Activated CD4-positive, alpha-beta T cell treated with anti-CD3 and anti-CD28 coated beads for 48 hours (primary cell): ENCODE measurements around the gene RAPGEF3.

Experiments
- DNase-seq: peaks from one replicate; pipeline ENCODE4 v3.0.0-alpha.2; 2020

Gene RAPGEF3

DNA sequence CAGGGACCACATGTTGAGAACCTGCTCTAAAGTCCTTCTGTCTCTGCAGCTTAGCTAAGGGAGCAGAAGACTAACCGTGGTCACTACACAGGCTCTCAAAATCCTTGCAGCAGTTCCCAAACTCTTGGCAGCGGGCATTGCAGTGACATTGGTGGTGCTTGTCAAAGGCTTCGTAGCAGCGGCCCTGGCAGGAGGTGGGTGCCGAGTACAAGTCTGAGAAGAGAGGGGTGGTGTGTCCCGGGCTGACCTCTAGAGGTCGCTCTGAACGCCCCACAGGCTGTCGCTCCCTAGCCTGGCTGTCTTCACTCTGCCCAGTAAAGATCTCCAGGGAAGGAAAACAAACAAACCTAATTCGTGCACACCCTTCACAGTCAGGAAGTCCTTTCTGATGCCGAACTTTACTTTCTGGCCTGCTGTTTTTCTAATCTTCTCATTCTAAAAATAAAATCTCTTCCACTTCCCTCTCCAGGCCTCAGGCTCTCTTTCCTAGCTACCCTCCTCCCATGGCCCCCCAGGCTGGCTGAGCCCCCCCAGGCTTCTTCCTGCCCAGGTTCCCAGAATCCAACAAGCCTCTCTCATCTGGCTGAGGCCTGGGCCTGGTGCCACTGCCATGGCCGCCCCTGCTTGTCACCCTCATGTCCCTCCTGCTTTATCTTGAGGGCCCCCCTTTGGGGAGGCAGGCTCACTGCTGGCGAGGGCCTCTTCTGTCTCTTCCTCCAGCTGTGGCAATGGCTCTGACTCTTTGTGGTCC lies 41.1 kb downstream of the RAPGEF3 start:
- DNase-seq = peak; percentile 75

DNA sequence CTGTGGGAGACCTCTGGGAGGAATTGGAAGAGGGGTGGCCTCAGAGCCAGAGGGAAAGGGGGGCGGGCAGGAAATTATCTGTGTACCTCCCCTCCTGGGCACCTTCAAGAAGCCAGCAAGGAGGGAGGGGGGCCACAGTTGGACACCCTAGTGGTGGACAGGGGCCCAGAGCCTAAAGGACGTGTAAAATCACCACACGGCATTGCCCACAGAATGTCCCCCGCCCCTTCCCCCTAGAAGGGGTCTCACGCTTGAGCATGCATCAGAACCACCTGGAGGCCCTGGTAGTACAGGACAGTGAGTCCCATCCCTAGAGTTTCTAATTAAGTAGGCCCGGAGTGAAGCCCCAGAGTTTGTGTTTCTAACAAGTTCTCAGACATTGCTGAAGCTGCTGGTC lies 41.6 kb downstream of the RAPGEF3 start:
- DNase-seq = no peak

DNA sequence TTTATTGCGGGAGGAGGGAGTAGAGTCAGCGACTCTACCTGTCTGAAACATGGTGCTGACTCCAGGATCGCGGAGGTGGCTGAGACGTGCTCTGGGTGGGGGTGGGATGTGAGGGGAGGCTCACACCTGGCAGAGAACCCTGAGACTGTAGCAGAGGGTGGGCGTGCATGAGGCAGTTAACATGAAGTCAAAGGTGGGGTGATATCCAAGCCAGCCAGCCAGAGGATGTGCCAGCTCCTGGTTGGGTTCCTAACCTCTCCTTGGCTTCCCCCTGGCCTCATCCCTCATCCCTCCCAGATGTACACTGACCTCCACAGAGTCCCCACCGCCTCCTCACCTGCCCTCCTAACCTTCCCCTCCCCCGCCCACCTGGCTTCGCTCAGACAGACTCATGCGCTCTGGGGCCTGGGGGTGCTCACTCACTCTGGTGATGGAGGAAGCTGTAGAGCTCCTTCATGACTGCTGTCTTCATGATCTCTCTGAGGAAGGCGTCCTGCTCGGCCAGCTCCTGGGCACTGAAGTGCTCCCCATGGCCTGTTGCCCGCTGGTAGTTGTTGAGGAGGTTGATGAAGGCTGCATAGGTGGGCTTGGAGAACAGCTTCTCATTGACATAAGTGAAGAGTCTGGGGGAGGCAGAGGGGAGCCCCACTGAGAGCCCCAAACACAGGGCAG lies 42.7 kb downstream of the RAPGEF3 start:
- DNase-seq = no peak

DNA sequence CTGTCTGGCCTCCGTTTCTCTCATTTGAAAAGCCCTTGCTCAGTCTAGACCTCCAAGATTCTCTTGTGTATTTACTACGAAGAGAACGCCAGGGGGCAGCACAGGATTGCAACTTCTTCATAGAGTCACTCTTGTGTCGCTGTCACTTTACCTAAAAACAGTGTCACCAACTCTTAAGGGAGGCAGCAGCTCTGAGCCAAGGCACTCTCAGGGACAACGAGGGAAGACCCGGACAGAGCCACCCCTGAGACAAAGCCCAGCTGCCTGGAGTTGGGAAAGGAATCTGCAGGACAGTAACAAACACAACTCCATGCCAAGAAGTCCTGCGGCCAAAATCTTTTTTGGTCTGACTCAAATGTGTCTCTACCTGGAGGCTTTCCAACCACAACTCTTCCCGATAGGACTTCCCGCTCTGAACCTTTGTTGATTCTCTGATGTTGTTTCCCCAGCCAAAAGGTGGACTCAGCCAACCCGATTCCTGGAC lies 43.2 kb downstream of the RAPGEF3 start:
- peak; percentile 86 for DNase-seq

DNA sequence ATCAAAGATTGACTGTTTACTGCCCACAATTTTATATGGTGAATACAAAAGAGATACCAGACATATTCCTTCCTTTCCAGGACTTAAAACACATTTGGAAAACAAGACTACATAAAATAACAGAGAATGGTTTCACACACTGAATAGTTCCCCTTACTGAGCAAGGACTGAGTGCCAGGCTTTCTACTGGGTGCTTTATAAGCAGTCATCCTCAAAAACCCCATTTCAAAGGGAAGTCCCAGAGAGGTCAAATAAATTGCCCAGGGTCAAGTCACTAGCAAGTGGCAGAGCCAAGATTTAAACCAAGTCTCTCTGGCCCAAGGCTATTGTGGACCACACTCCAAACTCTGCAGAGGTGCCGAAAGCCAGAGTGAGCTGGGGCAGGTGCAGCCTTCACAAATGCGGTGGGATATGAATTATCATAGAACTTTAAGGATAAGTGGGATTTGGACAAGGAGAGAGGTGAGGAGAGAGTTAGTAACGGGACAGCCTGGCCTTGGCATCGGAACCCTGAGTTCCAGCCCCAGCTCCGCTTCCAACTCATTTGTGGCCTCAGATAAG lies 43.8 kb downstream of the RAPGEF3 start:
- DNase-seq = no peak

DNA sequence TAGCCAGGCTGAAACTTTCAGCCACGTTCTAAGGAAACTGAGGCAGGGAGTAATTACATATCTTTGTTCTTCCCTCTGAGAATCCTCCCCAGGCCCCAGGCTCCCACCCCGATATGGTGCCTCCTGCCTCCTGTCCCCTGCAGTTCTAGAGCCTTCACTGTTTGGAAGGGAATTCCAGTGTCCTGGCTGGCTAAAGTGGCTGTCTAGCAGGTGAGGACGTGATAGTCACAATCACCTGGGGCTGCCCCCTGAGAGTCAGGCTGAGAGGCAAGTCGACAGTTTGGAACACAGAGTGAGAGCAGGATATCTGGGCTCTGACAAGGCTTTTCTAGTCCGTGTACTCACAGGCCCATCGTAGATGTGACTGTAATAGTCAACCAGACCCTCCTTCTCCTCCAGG lies 46.5 kb downstream of the RAPGEF3 start:
- DNase-seq = no peak

DNA sequence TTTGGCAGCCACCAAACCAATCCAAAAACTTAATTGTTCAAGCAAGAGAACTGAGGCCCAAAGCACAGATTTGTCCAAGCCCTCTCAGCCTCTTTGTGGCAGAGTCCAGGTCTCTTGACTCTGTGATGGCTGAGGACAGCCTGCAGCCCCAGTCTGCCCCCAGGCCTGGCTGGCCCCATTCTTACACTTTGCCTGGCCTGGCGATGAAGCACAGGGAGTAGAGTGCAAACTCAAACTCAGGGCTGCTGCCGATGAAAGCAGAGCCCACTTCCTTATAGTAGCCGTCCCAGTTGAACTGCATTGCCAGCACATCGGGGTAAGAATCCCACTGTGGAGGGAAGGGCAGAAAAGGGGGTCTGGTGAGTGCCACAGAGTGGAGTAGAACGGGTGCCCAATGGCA lies 47.2 kb downstream of the RAPGEF3 start:
- DNase-seq = no peak

DNA sequence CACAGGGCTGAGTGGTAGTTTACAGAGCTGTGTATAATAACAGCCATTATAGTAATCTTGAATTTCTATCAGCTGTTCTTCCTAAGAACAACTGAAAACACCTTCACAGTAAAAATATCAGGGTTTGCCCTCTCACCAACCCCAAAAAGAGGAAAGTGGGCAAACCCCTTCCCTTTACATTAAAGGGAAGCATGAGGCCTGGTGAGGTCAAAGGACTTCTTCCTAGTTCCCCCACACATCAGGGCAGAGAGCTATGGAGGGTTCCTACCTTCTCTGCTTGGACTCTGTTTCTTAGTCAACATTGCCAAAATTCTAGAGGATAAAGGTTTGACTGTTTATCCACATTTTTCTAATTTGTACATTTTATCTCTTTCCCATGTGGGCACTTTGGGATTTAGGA lies 48.4 kb downstream of the RAPGEF3 start:
- no peak for DNase-seq

DNA sequence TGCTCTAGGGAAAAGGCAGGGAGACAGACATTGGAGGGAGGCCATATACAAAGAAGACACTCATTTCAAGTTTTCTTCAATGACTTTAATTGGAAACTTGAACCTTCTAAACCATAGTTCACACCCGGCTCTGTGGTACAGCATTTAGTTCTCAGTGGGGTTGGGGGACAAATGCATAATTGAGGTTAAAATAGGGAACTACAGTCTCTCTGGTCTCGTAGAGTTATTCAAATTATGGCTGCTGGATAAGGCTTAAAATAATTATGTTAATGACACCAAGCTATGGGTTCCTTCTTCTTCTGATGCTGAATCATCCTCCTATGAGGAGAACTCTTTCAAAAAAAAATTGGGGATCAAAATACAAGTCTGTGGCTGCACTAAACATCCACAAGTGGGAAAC lies 49.0 kb downstream of the RAPGEF3 start:
- DNase-seq = no peak

DNA sequence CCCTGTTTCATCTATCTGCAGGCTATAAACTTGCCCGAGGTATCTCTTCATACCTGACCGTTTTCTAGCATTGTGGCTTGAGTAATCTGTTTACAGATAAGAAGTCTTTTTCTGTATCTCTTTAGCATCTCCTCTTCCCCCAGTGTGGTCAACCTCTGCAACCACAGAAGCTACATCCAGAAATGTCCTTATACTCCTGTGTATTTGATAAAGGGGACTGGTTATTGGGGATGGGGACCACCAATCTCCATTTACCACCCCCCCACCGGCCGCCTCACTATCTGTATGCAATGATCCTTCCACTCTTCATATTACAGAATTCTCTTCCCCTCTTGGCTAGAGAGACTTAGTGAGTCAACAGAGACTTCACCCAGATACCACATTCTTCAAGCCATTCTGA lies 49.4 kb downstream of the RAPGEF3 start:
- DNase-seq = no peak

DNA sequence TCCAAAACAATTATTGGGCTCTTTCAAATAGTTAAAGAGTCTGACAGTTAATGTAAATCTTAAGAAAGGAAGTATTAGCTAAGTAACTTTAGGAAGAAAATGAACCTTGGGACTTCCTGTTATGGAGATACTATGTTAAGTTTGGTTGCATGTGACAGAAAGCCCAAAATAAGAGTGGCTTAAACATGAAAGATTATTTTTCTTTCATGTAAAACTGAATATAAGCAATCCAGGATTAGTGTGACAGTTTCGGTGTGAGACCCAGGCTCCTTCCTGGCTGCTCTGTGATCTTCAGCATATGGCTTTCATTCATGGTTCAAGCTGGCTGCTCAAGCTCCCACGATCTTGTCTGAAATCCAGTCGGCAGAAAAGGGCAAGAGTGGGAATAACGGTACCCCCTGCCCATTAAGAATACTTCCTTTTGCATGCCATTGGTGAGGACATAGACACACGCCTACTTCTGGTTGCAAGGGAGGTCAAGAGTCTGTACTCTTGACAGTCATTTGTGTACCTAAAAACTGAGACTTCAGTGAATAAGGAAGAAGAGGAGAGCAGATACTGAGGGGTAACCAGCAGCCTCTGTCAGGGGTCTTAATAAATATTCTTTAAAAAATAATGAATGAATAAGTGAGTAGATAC lies 50.7 kb downstream of the RAPGEF3 start:
- DNase-seq = no peak

DNA sequence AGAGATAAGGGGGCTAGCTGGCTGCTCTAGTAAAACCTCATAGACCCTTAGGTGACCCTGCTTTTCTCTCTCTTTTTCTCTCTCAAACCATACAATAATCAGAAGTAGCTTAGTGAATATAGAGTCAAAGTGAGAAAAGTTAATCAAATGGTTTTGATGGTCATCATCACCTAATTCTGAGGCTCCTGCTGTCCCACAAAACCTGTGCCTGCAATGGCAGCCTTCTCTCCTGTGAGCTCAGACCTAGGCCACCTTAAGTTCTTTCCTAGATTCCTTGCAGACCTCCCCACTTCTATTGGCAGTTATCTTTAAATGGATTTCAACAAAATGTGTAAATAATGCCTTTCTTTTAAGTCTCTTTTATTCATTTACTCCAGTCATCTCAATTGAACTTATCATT lies 51.3 kb downstream of the RAPGEF3 start:
- no peak for DNase-seq

DNA sequence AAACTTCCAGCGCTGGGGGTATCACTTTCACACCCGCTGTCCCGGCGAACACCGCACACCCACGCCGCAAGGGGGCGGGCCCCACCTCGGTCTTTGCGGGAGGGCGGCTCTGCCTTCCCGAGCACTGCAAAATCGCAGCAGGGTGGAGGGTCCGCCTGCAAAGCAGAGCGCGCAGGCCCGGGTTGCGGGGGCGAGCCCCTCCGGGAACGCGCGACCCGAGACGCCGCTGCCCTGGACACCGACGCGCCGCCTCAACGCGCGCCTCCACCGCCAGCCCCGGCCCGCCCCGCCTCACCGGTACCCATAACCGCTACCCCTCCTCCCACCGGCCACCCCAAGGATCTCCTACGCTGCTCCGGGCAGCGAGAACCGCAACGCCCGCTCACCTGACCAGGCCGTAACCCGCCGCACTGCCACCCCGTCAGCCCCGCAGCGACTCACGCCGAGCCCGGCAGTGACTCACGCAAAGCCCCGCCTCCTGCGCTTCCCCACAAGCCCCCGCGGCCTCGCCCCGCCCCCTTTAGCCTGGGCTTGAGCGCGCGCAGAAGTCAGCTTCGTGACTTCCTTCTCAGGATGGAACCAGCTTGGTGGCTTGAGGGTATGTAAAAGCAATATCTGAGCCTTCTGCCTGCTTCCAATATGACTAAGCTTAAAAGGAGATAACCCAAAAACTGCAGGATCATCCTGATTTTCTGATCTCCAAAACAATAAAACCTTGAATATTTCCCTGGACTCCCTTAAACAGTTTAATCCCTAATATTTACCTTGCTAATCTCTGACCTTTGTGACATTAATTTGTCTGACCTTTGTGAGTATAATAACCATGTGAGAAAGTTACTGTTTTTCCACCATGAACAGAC lies 52.9 kb downstream of the RAPGEF3 start, which contains the start of gene RPAP3:
Gene RPAP3 (minus strand): TSS at position 465 of the 860 bp plus-strand sequence. CDS start 3,190 bp downstream, outside the sequence.
- peak; percentile 99 for DNase-seq

DNA sequence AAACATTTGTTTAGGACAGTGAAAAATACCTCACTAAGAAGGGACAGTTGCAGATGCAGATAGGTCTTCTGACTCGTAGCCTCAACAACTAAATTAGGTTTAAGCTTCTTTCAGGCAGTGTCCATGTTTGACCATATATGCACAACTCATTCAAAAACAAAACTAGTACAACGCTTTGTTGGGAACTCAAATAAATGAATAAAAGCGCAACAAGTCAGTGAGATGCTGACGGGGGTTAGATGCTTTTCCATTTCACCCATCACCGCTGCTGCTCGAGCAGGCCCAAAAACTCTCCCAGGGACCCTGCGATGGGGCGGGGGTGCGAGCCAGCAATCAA lies 53.5 kb downstream of the RAPGEF3 start:
- DNase-seq = no peak

DNA sequence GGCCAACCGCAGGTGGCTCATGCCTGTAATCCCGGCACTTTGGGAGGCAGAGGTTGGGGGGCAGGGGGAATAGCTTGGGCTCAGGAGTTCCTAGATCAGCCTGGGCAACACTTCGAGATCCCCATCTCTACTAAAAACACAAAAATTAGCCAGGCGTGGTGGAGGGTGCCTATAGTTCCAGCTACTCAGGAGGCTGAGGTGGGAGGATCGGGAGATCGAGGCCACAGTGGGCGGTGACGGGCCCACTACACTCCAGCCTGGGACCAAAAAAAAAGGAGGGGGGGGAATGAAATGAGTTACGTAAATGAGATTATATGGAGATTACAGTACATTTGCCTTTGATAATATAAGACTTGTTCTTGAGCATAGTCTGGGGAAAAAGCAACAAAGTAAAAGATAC lies 54.0 kb downstream of the RAPGEF3 start:
- DNase-seq = no peak

DNA sequence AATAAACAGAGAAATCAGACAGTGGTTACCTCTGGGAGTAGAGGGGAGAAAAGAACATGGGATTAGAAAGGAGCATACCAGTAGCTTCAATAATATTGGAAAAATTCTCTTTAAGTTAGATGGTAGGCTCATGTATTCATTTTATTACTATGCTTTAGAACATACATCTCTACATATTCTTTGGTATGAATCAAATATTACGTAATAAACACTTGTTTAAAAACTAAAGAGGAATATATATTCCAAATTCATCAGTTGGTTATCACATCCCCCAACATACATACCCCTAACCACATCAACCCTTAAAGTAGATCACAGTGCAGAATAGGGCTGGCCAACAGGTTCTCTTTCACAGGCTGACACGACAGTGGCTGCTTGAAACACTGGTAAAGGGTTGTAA lies 58.4 kb downstream of the RAPGEF3 start:
- DNase-seq = no peak

DNA sequence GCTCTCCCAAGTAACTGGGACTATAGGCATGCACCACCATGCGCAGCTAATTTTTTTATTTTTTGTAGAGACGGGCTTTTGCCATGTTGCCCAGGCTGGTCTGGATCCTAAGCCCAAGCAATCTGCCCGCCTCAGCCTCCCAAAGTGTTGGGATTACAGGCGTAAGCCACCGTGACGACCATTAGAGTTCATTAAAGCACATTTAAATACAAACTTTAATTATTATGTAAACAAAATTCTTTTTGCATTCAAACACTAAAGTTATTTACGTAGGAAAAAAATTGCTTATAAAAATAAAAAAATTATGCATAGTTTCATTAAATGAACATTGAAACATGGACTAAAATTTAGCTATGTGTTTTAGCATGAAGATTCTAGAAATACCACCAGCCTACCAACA lies 60.0 kb downstream of the RAPGEF3 start:
- no peak for DNase-seq

DNA sequence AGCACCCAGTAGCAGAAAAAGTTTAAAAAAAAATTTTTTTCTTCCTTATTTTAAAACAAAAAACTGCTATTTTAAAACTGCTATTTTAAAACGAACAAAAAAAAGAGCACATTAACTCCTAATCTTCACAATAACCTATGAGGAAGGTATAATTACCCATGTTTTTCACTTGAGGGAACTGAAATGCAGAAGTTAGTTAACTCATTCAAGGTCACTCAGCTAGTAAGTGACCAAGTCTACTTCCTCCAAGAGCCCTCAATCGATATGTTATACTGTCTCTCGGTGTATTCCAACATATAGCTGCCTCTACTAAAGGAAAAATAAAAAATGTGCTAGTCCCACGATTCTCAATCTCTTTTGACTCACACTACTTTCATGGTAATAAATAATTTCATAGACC lies 60.6 kb downstream of the RAPGEF3 start:
- DNase-seq = no peak

DNA sequence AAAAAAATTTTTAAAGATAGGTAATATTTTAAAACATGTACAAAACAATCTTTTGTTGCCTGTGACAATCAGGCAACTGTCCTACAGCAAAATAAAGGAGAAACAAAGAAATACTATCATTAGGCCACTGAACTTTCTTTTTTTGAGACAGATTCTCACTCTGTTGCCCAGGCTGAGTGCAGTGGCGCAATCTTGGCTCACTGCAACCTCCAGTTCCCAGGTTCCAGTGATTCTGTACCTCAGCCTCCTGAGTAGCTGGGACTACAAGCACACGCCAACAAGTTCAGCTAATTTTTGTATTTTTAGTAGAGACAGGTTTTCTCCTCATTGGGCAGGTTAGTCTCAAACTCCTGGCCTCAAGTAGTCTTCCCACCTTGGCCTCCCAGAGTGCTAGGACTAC lies 69.5 kb downstream of the RAPGEF3 start:
- no peak for DNase-seq

DNA sequence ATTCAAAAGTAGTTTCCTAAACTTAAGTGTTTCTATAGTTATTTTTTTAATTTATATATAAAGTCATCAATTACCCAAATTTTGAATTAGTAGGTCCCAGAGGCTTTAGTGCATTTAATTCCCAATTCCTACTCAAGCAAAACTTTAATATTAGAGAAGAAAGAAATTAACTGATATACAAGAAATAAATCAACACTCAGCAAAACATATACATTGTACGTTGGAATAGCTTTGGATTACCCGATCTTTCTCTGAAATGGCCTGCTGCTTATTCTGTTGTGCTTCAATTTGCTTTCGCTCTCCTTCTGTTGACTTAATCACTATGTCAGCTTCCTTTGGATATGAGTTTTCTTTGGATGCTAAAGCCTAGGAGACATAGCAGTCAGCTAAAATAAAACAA lies 71.0 kb downstream of the RAPGEF3 start:
- no peak for DNase-seq

DNA sequence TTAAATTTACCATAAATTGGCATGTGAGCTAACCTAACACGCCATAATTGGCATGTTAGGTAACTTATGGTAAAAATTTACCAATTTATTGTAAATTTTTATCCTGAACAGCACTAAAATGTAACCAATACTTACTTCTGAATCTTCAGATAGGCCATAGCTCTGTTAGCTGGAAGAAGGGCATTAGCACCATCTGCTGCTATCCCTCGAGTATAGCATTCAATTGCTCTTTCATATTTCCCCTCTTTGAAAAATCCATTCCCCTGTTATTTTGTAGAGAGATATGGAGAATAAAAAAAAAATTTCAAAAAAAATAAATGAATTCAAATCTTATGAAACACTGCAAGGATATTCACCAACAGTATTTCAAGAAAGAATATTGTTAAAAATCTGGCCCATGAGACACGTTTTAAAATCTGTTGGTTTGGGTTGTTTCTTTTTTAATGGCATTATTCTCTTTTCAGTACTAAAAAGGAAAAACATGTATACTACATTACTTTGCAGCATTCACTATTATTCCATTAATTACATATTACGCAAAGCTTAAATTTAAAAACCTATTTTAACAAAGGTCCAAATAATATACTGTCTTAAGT lies 71.9 kb downstream of the RAPGEF3 start:
- peak; percentile 13 for DNase-seq
